Mucosa of stomach (tissue), 1 donor: ENCODE data around the gene UBALD1.

ENCODE experiments used
- H3K27me3 ChIP-seq: one replicate; pipeline ENCODE4 v1.7.0; 2013; ENCODE audit warnings: mild to moderate bottlenecking, low read length; ENCODE audit not compliant: control insufficient read depth, insufficient read depth
- H3K36me3 ChIP-seq: one replicate; pipeline ENCODE4 v1.7.0; 2013; ENCODE audit warnings: low read length; ENCODE audit not compliant: control insufficient read depth, insufficient read depth
- H3K4me1 ChIP-seq: one replicate; pipeline ENCODE4 v1.7.0; 2013; ENCODE audit warnings: mild to moderate bottlenecking, low read length; ENCODE audit not compliant: control insufficient read depth, insufficient read depth
- H3K4me3 ChIP-seq: one replicate; pipeline ENCODE4 v1.7.0; 2013; ENCODE audit warnings: low read length
- H3K9ac ChIP-seq: one replicate; pipeline ENCODE4 v1.7.0; 2013; ENCODE audit warnings: mild to moderate bottlenecking, low read length, moderate library complexity
- H3K9me3 ChIP-seq: one replicate; pipeline ENCODE4 v1.7.0; 2013; ENCODE audit warnings: mild to moderate bottlenecking, low read length, moderate library complexity; ENCODE audit not compliant: control insufficient read depth
- donor health status: Pancreatic carcinoma.

Gene UBALD1

DNA sequence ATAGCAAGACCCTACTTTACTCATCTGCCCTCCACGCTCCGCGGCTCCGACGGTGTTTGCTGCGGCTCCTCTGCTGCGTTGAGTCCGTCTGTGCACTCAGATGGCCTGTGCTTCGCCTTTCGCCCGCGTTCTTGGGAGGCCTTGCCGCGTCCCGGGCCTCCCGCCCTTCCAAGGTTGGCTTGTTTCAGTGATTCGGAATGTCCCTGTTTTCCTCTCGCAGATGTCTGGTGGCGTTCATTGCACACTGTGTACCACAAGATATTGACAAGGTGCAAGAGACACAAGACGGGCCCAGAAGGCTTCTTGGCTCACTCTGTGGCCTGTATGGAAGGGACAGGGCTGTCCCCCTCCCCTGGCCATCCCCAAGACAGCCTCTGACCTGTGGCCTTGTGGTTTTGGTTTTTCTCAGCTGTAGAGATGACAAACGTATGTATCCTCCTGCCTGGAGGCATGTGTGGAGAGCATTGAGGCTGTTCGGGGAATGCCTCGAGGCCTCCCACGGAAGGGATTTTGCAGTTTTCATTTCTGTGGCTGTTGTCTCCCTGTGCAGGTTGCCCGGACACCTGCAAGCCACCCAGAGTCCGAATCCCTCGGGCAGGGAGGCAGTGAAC, 25.3 kb upstream of the UBALD1 start:
- no peaks in the 10 kb centered on the region for H3K36me3 ChIP-seq
- H3K9me3 ChIP-seq: no peaks in the 10 kb centered on the region
- H3K4me3 ChIP-seq: no peak overlapping the region

DNA sequence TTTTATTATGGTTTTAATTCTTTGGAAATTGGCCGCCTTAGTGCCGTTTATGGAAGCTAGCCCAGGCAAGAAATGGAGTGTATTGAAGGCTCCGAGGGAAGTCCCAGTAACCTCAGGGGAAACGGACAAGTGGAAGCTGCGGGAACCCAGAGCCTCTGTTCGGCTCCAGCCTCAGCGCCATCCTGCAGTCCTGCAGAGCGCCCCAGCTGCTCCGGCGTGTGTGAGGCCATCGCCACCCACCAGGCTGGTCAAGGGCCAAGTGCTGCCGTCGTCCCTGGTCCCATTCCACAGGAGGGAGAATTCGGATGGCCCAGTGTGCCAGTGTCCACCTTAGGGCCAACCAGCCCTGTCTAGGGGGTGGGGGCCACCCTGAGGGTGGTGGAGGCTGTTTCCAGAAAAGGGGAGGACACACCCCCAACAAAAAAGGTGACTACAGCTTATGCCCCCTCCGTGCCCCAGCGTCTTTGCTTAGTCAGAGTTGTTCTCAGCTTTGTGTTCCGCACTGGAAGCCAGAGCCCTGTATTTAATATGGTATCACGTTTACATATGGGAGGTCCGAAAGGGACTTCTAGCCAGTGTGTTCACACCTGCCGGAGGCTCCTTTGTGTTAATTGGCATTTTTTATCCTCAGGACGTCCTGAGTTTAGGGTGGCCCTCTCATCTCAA, 22.9 kb upstream of the UBALD1 start:
- Histone ChIP-seq H3K4me1 (peaks cover 14% of the 10 kb centered on the region), H3K36me3 (no peaks in the 10 kb centered on the region), H3K9ac (no peak overlapping the region), H3K4me3 (no peak overlapping the region), H3K27me3 (no peaks in the 10 kb centered on the region), H3K9me3 (no peaks in the 10 kb centered on the region)

More for the DNA sequence above, 25.3 kb upstream of the UBALD1 start:
- Histone ChIP-seq H3K4me1 (peaks cover 14% of the 10 kb centered on the region), H3K9ac (no peak overlapping the region), H3K27me3 (no peaks in the 10 kb centered on the region)

DNA sequence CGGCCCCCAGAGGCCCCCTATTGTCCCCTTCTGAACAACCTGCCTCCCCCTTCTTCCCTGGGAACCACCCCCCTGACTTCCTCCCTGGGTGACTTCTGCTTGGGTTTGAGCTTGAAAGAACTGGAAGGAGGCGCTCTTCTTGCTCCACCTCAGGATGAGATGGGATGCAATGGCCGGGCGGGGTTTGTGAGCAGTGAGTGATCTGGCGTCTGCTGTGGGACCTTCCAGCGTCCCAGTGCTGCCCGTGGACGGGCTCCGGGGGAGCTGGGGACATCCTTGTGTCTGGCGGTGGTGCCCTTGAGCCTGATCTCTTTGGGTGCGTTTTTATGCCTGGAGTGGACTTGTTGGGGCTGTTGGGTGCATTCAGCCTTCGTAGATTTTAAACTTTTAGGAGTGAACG, 21.5 kb upstream of the UBALD1 start:
- Histone ChIP-seq H3K9me3 (no peaks in the 10 kb centered on the region), H3K27me3 (no peaks in the 10 kb centered on the region), H3K9ac (no peak overlapping the region), H3K4me3 (no peak overlapping the region), H3K4me1 (peaks cover 14% of the 10 kb centered on the region), H3K36me3 (no peaks in the 10 kb centered on the region)

DNA sequence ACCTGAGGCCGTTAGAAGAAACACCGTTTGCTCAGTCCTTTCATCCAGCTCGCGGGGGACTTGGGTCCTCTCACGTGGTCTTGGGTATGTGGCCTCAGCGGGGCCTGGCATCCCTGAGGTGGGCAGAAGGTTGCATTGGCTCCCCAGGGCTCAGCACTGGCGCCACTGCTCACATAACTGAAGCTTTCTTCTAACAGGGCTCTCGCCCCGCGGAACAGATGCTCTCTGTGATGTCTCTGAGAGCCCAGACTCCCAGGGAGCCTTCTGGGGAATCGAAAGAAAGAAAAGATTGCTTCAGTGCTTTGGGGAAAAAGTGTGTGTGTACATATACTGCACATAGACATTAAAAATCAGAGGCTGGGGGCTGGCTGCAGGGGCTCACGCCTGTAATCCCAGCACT, 20.1 kb upstream of the UBALD1 start:
- no peaks in the 10 kb centered on the region for H3K4me1 ChIP-seq
- H3K9ac ChIP-seq: no peak overlapping the region
- H3K4me3 ChIP-seq: no peak overlapping the region
- H3K27me3 ChIP-seq: no peaks in the 10 kb centered on the region
- no peaks in the 10 kb centered on the region for H3K36me3 ChIP-seq
- no peaks in the 10 kb centered on the region for H3K9me3 ChIP-seq

DNA sequence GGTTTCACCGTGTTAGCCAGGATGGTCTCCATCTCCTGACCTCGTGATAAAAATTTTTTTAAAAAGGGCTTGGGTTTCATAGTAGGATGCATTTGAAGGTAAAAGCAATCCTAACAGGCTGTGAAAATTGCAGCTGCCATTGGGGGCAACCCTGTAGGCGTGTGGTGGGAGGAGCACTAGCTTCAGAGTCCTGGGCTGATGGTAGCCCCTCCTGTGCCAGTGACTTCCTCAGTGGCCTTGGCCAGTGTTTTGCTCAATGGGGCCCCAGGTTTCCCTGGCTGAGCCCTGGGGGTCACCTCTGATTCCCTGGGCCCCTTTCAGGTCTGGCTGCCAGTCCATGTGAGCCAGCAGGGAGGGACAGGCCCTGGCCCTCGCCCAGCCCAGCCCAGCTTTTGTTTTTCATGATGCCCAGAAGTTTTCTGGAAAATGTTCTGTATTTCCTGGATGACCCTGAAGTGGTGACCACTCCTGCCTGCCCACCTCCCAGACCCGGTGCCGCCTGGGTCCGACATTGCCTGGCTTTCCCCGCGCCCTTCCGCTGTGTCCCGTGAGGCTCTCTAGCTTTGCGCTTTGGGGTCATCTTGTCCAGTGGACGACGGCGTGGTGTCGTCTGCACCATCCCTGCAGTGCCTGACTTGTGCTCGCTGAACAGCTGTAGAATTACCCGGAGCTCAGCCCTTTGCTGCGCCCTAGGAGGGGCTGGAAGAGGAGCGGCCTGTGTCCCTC, 19.4 kb upstream of the UBALD1 start:
- H3K27me3 ChIP-seq: no peaks in the 10 kb centered on the region
- no peaks in the 10 kb centered on the region for H3K9me3 ChIP-seq
- no peak overlapping the region for H3K9ac ChIP-seq
- no peak overlapping the region for H3K4me3 ChIP-seq
- H3K36me3 ChIP-seq: no peaks in the 10 kb centered on the region
- no peaks in the 10 kb centered on the region for H3K4me1 ChIP-seq

DNA sequence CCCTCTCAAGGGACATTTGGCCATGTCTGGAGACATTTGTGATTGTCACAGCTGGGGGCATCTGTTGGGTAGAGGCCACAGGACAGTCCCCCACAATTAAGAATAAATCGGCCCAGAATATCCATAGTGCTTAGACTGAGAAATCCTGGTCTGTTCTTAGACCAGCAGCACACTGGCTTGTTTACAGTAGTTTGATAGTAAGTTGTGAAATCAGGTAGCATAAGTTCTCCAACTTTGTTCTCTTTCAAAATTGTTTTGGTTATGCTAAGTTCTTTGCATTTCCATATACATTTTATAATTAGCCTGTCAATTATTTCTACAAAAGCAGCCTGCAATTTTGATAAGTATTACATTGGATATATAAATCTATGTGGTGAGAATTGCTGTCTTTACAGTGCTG, 16.8 kb upstream of the UBALD1 start:
- no peaks in the 10 kb centered on the region for H3K36me3 ChIP-seq
- H3K4me3 ChIP-seq: no peak overlapping the region
- no peak overlapping the region for H3K9ac ChIP-seq
- H3K4me1 ChIP-seq: peaks cover 5% of the 10 kb centered on the region
- no peaks in the 10 kb centered on the region for H3K9me3 ChIP-seq
- H3K27me3 ChIP-seq: no peaks in the 10 kb centered on the region

DNA sequence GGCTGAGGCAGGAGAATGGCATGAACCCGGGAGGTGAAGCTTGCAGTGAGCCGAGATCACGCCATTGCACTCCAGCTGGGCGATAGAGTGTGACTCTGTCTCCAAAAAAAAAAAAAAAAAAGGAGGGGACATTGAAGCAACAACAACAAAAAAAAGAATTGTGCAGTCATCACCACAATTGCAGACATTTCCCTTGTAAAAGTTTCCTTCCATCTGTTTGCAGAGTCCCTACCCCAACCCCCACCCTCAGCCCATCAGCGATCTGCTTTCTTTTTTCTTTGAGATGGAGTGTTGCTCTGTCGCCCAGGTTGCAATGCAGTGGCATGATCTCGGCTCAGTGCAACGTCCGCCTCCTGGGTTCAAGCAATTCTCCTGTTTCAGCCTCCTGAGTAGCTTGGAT, 13.6 kb upstream of the UBALD1 start:
- no peak overlapping the region for H3K9ac ChIP-seq
- peaks cover 17% of the 10 kb centered on the region for H3K4me1 ChIP-seq
- no peaks in the 10 kb centered on the region for H3K9me3 ChIP-seq
- H3K36me3 ChIP-seq: no peaks in the 10 kb centered on the region
- H3K4me3 ChIP-seq: no peak overlapping the region
- no peaks in the 10 kb centered on the region for H3K27me3 ChIP-seq

DNA sequence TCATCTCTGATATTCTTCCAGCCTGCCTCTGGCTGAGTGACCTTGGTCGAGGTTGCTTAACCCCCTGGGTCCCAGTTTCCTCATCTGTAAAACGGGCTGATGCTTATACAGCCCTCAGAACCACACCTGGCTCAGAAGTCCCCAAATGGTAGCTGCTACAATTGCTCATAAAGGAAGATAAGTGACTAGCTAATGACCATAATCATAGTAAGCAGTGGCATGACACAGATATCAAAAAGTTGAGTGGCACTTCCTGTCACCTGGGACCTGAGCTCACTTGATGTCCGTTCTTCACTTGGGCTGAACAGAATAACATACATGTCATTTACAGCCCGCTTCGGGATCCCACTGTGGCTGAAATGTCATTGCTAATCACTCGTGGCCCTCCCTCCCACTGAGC, 11.7 kb upstream of the UBALD1 start:
- Histone ChIP-seq H3K9me3 (no peaks in the 10 kb centered on the region), H3K4me1 (peaks cover 17% of the 10 kb centered on the region), H3K4me3 (no peak overlapping the region), H3K27me3 (no peaks in the 10 kb centered on the region), H3K36me3 (no peaks in the 10 kb centered on the region), H3K9ac (peak overlapping the region; percentile 98)

DNA sequence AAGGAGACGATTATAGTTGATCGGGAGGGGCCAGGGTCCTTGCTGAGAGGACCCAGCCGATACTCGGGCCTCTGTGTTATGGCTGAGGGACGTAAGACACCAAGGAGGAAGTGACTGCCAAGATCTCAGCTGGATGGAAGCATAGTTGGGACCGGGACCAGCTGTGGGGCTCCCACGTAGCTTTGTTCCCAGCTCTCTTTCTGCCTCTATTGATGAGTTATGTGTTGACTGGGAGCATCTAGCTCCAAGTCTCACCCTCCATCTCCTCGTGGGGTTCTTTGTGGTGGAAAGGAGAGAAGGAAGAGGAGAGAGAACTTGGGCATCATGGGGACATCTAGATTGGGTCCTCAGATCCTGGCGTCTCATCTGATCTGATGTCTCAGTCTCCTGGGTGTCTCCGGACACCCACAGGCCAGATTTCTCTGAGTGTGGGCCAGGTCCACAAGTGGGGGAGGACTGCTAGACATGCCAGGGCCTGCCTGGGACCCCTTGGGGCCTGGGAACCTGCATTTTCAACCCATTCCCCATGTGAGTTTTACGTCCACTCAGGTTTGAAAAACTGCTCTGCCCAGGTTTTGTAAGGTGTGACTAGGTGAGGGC, 11.0 kb upstream of the UBALD1 start:
- peaks cover 17% of the 10 kb centered on the region for H3K4me1 ChIP-seq

DNA sequence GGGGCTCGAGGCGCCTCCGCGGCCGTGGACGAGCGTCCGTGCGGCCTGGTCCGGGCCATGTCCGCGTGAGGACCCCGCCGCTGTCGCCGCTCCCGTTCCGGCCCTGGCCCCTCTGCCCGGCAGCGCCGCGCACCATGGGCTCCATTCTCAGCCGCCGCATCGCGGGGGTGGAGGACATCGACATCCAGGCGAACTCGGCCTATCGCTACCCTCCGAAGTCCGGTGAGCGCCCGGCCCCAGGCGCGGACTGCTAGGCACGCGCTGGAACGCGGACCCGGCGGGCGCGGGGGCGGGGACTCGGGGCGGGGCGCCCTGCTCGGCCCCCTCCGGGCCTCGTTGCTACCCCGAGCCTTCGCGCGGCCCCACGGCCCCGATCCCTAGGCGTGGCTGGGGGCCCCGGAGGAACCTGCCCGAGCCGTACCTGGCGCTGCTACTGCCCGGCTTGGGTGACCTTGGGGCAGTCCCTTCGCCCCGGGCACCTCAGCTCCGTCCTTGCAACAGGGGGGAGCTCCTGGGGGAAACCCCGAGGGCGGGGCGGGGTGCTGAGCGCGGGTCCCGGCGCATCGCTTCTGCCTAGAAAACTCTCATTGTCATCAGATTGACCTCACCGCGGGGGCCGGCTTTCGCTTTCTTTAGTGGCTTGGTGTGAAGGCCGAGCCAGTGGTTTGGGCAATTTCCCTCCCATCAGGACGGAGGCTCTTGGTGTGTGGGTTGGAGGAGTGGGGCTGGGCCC, 10.3 kb upstream of the UBALD1 start:
- H3K4me3 ChIP-seq: peak overlapping the region; percentile 59
- no peaks in the 10 kb centered on the region for H3K27me3 ChIP-seq
- H3K36me3 ChIP-seq: no peaks in the 10 kb centered on the region
- H3K4me1 ChIP-seq: peaks cover 17% of the 10 kb centered on the region
- H3K9me3 ChIP-seq: no peaks in the 10 kb centered on the region
- peak overlapping the region; percentile 98 for H3K9ac ChIP-seq

More for the DNA sequence above, 11.0 kb upstream of the UBALD1 start:
- peak overlapping the region; percentile 59 for H3K4me3 ChIP-seq
- no peaks in the 10 kb centered on the region for H3K9me3 ChIP-seq
- H3K27me3 ChIP-seq: no peaks in the 10 kb centered on the region
- peak overlapping the region; percentile 98 for H3K9ac ChIP-seq
- H3K36me3 ChIP-seq: no peaks in the 10 kb centered on the region

DNA sequence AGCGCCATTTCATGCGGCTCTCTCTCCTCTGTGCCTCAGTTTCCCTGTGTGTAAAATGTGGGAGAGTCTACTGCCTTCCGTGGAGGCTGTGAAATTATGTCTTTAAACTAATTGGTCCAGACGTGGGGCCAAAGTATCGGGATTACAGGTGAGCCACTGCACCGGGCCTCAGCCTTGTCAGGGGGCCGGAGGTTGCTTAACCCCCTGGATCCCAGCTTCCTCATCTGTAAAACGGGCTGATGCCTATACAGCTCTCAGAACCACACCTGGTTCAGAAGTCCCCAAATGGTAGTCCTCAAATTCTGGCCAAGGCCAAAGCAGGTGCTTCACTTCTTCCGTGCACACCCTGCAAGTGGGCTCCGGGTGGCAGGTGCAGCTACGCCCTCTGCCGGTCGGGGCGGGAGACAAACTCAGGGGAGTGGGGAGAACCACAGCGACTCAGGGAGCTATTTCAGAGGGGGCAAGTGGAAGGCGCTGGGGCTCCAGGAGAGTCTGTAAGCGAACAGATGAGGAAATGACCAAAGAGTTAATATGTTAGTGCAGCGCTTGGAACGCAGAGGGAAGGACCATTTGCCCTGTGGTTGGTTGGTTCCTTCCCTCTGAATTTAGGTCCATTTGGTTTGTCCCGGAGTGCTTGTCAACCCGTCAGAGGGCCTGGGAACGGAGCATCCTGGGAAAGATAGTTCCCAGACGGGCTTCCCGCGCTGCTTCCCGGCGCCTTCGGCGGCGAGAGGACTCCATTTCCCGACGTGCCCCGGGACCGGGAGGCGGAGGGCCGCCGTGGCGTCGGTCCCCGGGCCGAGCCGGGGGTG, 9.5 kb upstream of the UBALD1 start, which contains the start of gene MGRN1:
Gene MGRN1, plus strand, starts transcription at position 812 of the 812 bp plus-strand sequence. CDS start 135 bp downstream, outside the sequence.
- Histone ChIP-seq H3K27me3 (no peaks in the 10 kb centered on the region), H3K36me3 (no peaks in the 10 kb centered on the region), H3K9ac (peak within 1 kb of the TSS; percentile 98), H3K4me3 (peak within 1 kb of the TSS; percentile 59), H3K9me3 (no peaks in the 10 kb centered on the region), H3K4me1 (peaks cover 17% of the 10 kb centered on the region)
